Neural crest cell (in vitro differentiated cells): ENCODE data around the gene PRIM2. TPM values are rescaled to one million over a fixed set of nuclear protein-coding genes. Genes with fewer than 3 reads are reported as not detected.
"Not testable (repeated sequence)": the region's sequence is repeated elsewhere in the genome, so short reads cannot be mapped to it uniquely, and the experiment has no call there.

Experiments used
- DNase-seq: peaks from one replicate; pipeline ENCODE4 v3.0.0; 2021; ENCODE audit warnings: low read depth, mixed read lengths, low spot score
- H3K27ac Mint-ChIP-seq: one replicate; pipeline ENCODE4 v1.8.0; 2021; ENCODE audit warnings: mild to moderate bottlenecking, mixed read lengths; ENCODE audit not compliant: unreplicated experiment
- H3K27me3 Mint-ChIP-seq: 2 replicates; pipeline ENCODE4 v1.8.0; 2021; ENCODE audit warnings: low read depth, mild to moderate bottlenecking, mixed read lengths
- H3K36me3 Mint-ChIP-seq: 2 replicates; pipeline ENCODE4 v1.8.0; 2021; ENCODE audit warnings: low read depth, mild to moderate bottlenecking, mixed read lengths
- H3K4me1 Mint-ChIP-seq: 2 replicates; pipeline ENCODE4 v1.8.0; 2021; ENCODE audit warnings: mixed read lengths
- H3K4me3 Mint-ChIP-seq: one replicate; pipeline ENCODE4 v1.8.0; 2021; ENCODE audit warnings: mild to moderate bottlenecking, mixed read lengths
- H3K9me3 Mint-ChIP-seq: 2 replicates; pipeline ENCODE4 v1.8.0; 2021; ENCODE audit warnings: mixed read lengths
- CTCF ChIP-seq: fragments of 200-600 bp; sonication (generic); conservative IDR thresholded peaks from 2 replicates; pipeline ENCODE4 v1.5.0; 2021; ENCODE audit warnings: antibody characterized with exemption, mild to moderate bottlenecking
- total RNA-seq: library from RNA; stranded (reverse); gene quantifications from 2 replicates; pipeline ENCODE4 v1.2.1, GENCODE V29; 2021

PRIM2 gene
- total RNA-seq, 1 donor from 2014 or later: 35.6 TPM

- TF ChIP-seq CTCF: no peak
- Mint-ChIP-seq H3K4me1 (peaks cover 7% of the 10 kb centered on the region), H3K27ac (no peak overlapping the region), H3K9me3 (no peaks in the 10 kb centered on the region), H3K36me3 (no peaks in the 10 kb centered on the region), H3K4me3 (no peak overlapping the region), H3K27me3 (no peaks in the 10 kb centered on the region)
- DNase-seq: no peak
These were observed 114.7 kb downstream of the PRIM2 start for GRCh38 chr6:57432157-57432556.

GRCh38 chr6:57432919-57433684, 115.7 kb downstream of the PRIM2 start:
- H3K27me3 Mint-ChIP-seq: no peaks in the 10 kb centered on the region
- DNase-seq: no peak
- H3K27ac Mint-ChIP-seq: no peak overlapping the region
- no peaks in the 10 kb centered on the region for H3K36me3 Mint-ChIP-seq
- no peak for TF ChIP-seq CTCF
- H3K9me3 Mint-ChIP-seq: no peaks in the 10 kb centered on the region
- no peak overlapping the region for H3K4me3 Mint-ChIP-seq
- H3K4me1 Mint-ChIP-seq: peaks cover 7% of the 10 kb centered on the region

GRCh38 chr6:57433790-57434189, 116.4 kb downstream of the PRIM2 start:
- H3K9me3 Mint-ChIP-seq, DNase-seq, H3K4me3 Mint-ChIP-seq, H3K27ac Mint-ChIP-seq, H3K36me3 Mint-ChIP-seq, H3K27me3 Mint-ChIP-seq, H3K4me1 Mint-ChIP-seq: not testable (repeated sequence)

GRCh38 chr6:57434944-57435343, 117.5 kb downstream of the PRIM2 start:
- Mint-ChIP-seq H3K4me3 (no peak overlapping the region), H3K36me3 (no peaks in the 10 kb centered on the region), H3K4me1 (peaks cover 7% of the 10 kb centered on the region), H3K9me3 (no peaks in the 10 kb centered on the region), H3K27me3 (no peaks in the 10 kb centered on the region), H3K27ac (no peak overlapping the region)
- no peak for DNase-seq
- no peak for TF ChIP-seq CTCF

GRCh38 chr6:57435475-57436160, 118.2 kb downstream of the PRIM2 start:
- TF ChIP-seq CTCF: no peak
- Mint-ChIP-seq H3K4me1 (peaks cover 8% of the 10 kb centered on the region), H3K36me3 (no peaks in the 10 kb centered on the region), H3K9me3 (no peaks in the 10 kb centered on the region), H3K27me3 (no peaks in the 10 kb centered on the region), H3K4me3 (no peak overlapping the region), H3K27ac (no peak overlapping the region)
- DNase-seq: no peak

GRCh38 chr6:57440735-57441134, 123.3 kb downstream of the PRIM2 start:
- H3K4me3 Mint-ChIP-seq, H3K36me3 Mint-ChIP-seq, H3K27me3 Mint-ChIP-seq, H3K9me3 Mint-ChIP-seq, H3K27ac Mint-ChIP-seq, DNase-seq: not testable (repeated sequence)
- peaks cover 15% of the 10 kb centered on the region for H3K4me1 Mint-ChIP-seq

- peaks cover 18% of the 10 kb centered on the region for H3K4me1 Mint-ChIP-seq
- H3K4me3 Mint-ChIP-seq, H3K9me3 Mint-ChIP-seq, H3K27me3 Mint-ChIP-seq, H3K36me3 Mint-ChIP-seq, DNase-seq, H3K27ac Mint-ChIP-seq: not testable (repeated sequence)
These were observed 124.7 kb downstream of the PRIM2 start for GRCh38 chr6:57442133-57442532.

- H3K27me3 Mint-ChIP-seq, H3K36me3 Mint-ChIP-seq, H3K9me3 Mint-ChIP-seq, H3K27ac Mint-ChIP-seq, H3K4me3 Mint-ChIP-seq, DNase-seq: not testable (repeated sequence)
- H3K4me1 Mint-ChIP-seq: peaks cover 18% of the 10 kb centered on the region
These were observed 125.8 kb downstream of the PRIM2 start for GRCh38 chr6:57443181-57443580.

GRCh38 chr6:57444787-57445186, 127.4 kb downstream of the PRIM2 start:
- H3K27ac Mint-ChIP-seq, H3K4me3 Mint-ChIP-seq, H3K27me3 Mint-ChIP-seq, DNase-seq, H3K9me3 Mint-ChIP-seq: not testable (repeated sequence)
- Mint-ChIP-seq H3K36me3 (peaks cover 11% of the 10 kb centered on the region), H3K4me1 (peaks cover 21% of the 10 kb centered on the region)
